MCF 10A (cell line): ENCODE results near the gene CHL1. TPM values are rescaled to one million over a fixed set of nuclear protein-coding genes. Genes with fewer than 3 reads are reported as not detected.

Source experiments
- BruUV-seq: library from RNA; stranded (reverse); fragments of 400-500 nt; replicated peaks from 2 replicates; lab custom pipeline; 2021; lab: Mats Ljungman, UMichigan
- CTCF ChIA-PET: fragments of 300-600 bp; sonication (Branson Sonifier 250); formaldehyde crosslinking; extraction: SDS; loops from one replicate; lab custom pipeline; 2021; ENCODE audit warnings: antibody characterized with exemption, inconsistent platforms; lab: Yijun Ruan, JAX
- POLR2A ChIA-PET: fragments of 300-600, 350-650 bp; sonication (Branson Sonifier 250); formaldehyde crosslinking; extraction: SDS; loops from one replicate; lab custom pipeline; 2020; ENCODE audit warnings: antibody characterized with exemption, inconsistent platforms; lab: Yijun Ruan, JAX
- DNase-seq: peaks from one replicate; pipeline ENCODE4 v3.0.0-alpha.2; 2018; ENCODE audit not compliant: unreplicated experiment
- H3K27ac Mint-ChIP-seq: one replicate; pipeline ENCODE4 v1.8.0; 2022; ENCODE audit warnings: mild to moderate bottlenecking, low read depth, mixed read lengths; ENCODE audit not compliant: unreplicated experiment
- H3K27me3 Mint-ChIP-seq: one replicate; pipeline ENCODE4 v1.8.0; 2022; ENCODE audit warnings: mixed read lengths; ENCODE audit not compliant: insufficient read depth, unreplicated experiment
- H3K36me3 Mint-ChIP-seq: one replicate; pipeline ENCODE4 v1.8.0; 2022; ENCODE audit warnings: mild to moderate bottlenecking, moderate library complexity, mixed read lengths; ENCODE audit not compliant: insufficient read depth, unreplicated experiment
- H3K4me1 Mint-ChIP-seq: one replicate; pipeline ENCODE4 v1.8.0; 2022; ENCODE audit warnings: mixed read lengths; ENCODE audit not compliant: insufficient read depth, unreplicated experiment
- H3K4me3 Mint-ChIP-seq: one replicate; pipeline ENCODE4 v1.8.0; 2022; ENCODE audit warnings: mild to moderate bottlenecking, moderate library complexity, mixed read lengths; ENCODE audit not compliant: unreplicated experiment
- H3K9me3 Mint-ChIP-seq: one replicate; pipeline ENCODE4 v1.8.0; 2022; ENCODE audit warnings: mixed read lengths; ENCODE audit not compliant: unreplicated experiment
- intact Hi-C: fragments of 100-400 bp; cut with micrococcal nuclease; formaldehyde crosslinking; loops from 2 replicates; pipeline ENCODE4 v1.14.1; 2022
- total RNA-seq: library from RNA; stranded (reverse); gene quantifications from 2 replicates; pipeline ENCODE4 v1.2.3, GENCODE V29; 2022
- TF ChIP-seq, protein P1 (sequence below): fragments of 200-600 bp; IDR thresholded peaks from one replicate; pipeline ENCODE4 v1.8.0; 2022; ENCODE audit warnings: antibody characterized with exemption, mild to moderate bottlenecking; ENCODE audit not compliant: unreplicated experiment

CHL1 gene
- total RNA-seq, 1 experiment from 2014 or later, result not detected

DNA sequence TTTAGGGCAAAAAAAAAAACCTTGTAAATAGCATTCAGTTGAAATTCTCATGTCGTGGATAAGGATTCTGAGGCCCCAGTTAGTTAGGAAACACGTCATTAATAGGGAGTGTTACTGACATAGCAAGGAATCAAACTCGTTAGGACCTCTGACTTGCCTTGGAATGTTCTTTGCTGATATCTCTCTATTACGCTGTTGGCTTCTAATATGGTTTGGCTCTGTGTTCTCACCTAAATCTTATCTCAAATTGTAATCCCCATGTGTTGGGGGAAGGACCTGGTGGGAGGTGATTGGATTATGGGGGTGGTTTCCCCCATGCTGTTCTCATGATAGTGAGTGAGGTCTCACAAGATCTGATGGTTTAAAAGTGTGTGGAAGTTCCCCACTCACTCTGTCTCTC lies 40.3 kb downstream of the CHL1 start:
- ChIA-PET CTCF (no interaction called here), POLR2A (no interaction called here)
- BruUV-seq, result no TSS peak
- no peak for DNase-seq
- Mint-ChIP-seq H3K9me3 (no peaks in the 10 kb centered on the region), H3K4me1 (no peaks in the 10 kb centered on the region), H3K27ac (no peak overlapping the region), H3K36me3 (no peaks in the 10 kb centered on the region), H3K27me3 (peaks cover 9% of the 10 kb centered on the region), H3K4me3 (no peak overlapping the region)
- intact Hi-C loops, result no loop called here
- TF ChIP-seq, protein P1, sequence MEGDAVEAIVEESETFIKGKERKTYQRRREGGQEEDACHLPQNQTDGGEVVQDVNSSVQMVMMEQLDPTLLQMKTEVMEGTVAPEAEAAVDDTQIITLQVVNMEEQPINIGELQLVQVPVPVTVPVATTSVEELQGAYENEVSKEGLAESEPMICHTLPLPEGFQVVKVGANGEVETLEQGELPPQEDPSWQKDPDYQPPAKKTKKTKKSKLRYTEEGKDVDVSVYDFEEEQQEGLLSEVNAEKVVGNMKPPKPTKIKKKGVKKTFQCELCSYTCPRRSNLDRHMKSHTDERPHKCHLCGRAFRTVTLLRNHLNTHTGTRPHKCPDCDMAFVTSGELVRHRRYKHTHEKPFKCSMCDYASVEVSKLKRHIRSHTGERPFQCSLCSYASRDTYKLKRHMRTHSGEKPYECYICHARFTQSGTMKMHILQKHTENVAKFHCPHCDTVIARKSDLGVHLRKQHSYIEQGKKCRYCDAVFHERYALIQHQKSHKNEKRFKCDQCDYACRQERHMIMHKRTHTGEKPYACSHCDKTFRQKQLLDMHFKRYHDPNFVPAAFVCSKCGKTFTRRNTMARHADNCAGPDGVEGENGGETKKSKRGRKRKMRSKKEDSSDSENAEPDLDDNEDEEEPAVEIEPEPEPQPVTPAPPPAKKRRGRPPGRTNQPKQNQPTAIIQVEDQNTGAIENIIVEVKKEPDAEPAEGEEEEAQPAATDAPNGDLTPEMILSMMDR, result no peak

GRCh38 chr3:242602-243355 lies 46.2 kb downstream of the CHL1 start:
- ChIA-PET POLR2A (no interaction called here), CTCF (no interaction called here)
- TF ChIP-seq, protein P1, result no peak
- no TSS peak for BruUV-seq
- DNase-seq, result no peak
- intact Hi-C loops, result no loop called here
- H3K27ac Mint-ChIP-seq, result no peak overlapping the region
- no peaks in the 10 kb centered on the region for H3K36me3 Mint-ChIP-seq
- H3K9me3 Mint-ChIP-seq, result no peaks in the 10 kb centered on the region
- H3K27me3 Mint-ChIP-seq, result peaks cover 11% of the 10 kb centered on the region
- H3K4me1 Mint-ChIP-seq, result no peaks in the 10 kb centered on the region
- no peak overlapping the region for H3K4me3 Mint-ChIP-seq

DNA sequence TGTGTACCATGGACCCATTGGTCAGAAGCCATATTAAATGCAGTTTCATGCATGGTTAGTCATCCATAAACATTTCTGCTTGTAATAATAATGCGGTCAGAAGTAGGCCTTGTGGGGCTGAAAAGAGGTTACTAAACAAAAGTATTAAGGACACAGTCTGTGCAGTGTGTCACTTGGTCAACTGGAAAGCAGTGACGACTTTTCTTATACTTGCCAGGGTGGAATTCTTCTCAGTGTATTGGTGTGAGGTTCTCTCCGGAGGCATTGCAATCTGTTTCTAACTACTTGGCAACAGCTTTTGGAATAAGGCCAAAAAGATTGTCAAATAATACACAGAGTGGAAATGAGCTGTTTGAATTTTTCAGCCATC lies 46.8 kb downstream of the CHL1 start:
- POLR2A ChIA-PET, result no interaction called here
- no TSS peak for BruUV-seq
- peak; percentile 64 for DNase-seq

GRCh38 chr3:244041-244440 lies 47.5 kb downstream of the CHL1 start:
- DNase-seq, result peak; percentile 62
- no peak overlapping the region for H3K27ac Mint-ChIP-seq
- BruUV-seq, result no TSS peak
- TF ChIP-seq, protein P1, result no peak
- no peak overlapping the region for H3K4me3 Mint-ChIP-seq
- H3K4me1 Mint-ChIP-seq, result no peaks in the 10 kb centered on the region
- POLR2A ChIA-PET, result no interaction called here
- CTCF ChIA-PET, result no interaction called here
- peaks cover 16% of the 10 kb centered on the region for H3K27me3 Mint-ChIP-seq
- no peaks in the 10 kb centered on the region for H3K36me3 Mint-ChIP-seq
- intact Hi-C loops, result no loop called here
- no peaks in the 10 kb centered on the region for H3K9me3 Mint-ChIP-seq

More for the DNA sequence above, 46.8 kb downstream of the CHL1 start:
- Mint-ChIP-seq H3K27me3 (peaks cover 16% of the 10 kb centered on the region), H3K4me1 (no peaks in the 10 kb centered on the region), H3K27ac (no peak overlapping the region), H3K36me3 (no peaks in the 10 kb centered on the region), H3K9me3 (no peaks in the 10 kb centered on the region), H3K4me3 (no peak overlapping the region)
- intact Hi-C loops, result no loop called here
- TF ChIP-seq, protein P1, result no peak
- CTCF ChIA-PET, result no interaction called here
